HG03108 (cell line): ENCODE data around the gene RAPGEF4.
"Not testable (repeated sequence)": the region's sequence is repeated elsewhere in the genome, so short reads cannot be mapped to it uniquely, and the experiment has no call there.

Source experiments
- ATAC-seq: cut with Tn5 transposase; IDR thresholded peaks from one replicate; pipeline ENCODE4 v1.9.1; 2021; ENCODE audit warnings: moderate library complexity; ENCODE audit not compliant: unreplicated experiment

Gene RAPGEF4

DNA sequence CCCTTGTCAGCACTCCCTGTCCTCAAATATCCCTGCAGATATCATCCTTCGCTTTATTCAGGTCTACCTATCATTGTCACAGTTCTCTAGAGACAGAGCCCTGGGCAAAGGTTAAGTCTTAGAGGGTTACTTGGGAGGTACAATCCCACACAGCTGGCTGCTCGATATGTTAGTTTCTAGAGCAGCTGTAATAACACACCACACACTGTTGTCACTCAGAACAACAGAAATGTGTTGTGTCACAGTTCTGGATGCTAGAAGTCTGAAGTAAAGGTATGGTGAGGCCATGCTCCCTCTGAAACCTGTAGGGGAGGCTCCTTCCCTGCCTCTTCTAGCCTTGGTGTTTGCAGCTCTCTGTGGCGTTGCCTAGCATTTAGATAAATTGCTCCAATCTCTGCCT, 9.9 kb upstream of the RAPGEF4 start:
- no peak for ATAC-seq

DNA sequence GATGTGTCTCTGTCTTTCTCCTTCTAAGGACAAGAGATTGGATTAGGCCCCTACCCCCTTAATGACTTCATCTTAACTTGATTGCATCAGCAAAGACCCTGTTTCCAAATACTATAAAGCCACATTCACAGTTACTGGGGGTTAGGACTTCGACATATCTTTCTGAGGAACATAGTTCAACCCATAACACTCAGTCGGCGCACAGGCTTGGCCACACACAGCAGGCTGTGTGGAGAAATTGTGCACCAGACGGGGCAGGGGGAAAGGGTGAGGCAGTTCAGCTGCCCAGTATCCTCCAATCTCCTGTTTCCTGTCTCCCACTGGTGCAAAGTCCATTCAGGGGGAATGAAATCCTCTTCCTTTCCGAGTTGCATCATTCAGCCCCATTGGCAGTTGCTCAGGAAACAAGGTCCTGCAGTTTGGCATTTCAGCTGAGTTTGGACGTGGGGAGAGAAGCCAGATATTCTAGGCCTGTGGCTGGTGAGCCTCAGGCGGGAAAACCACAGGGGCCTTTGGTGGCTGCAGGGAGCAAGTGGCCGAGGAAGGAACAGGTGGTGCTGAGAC, 9.4 kb upstream of the RAPGEF4 start:
- ATAC-seq, result no peak

DNA sequence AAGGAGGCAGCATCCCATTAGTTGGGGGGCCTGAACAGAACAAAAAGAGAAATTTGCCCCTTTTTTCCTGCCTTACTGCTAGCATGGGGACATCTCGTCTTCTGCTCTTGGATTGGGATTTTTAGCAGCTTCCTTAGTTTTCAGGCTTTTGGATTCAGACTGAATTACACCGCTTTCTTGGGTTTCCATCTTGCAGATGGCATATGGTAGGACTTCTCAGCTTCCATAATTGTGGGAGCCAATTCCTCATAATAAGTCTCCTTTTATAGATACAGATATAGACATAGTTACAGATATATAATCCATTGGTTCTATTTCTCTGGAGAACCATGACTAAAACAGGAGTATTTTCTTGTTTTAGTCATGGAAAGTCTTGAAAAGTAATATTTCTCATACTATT, 5.2 kb upstream of the RAPGEF4 start:
- no peak for ATAC-seq

DNA sequence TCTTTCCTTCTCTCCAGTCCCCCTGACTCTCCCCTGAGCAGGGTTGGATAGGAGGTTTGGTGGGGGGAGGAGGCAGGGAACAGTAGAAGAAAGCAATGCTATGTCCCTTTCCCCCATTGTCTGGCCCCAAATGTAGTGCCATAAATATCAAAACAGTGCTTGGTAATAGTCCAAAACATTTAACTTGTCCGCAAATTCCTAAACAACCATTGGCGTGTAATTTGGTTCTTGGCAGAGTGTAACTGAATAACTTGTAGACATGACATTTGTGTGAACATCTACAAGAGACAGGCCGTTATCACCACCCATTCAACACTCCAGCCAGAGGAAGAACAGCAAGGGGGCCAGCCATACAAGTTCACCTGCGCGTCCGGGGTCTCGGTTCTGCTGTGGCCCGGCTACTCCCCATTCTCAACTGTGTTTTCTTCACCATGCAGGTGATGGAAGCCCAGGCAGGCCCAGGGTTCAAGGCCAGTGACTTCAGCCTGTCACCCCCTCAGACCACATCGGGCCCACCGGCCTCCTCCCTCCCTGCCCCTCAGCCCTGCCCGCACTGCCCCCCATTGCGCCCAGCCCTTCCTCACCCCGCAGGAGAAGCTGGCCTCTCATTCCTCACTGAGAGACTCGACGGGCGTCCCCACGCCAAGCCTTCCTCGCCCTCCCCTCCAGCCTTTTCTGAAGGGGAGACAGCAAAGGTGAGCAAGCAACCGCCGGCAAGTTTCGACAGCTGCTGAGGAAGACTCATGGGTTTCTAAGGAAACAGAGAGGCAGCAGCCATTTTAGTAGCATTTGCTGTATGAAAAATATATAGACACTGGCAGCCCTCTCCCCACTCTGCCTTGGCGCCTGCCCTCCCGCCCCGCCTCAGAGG, 699 bp upstream of the RAPGEF4 start:
- ATAC-seq, result no peak

DNA sequence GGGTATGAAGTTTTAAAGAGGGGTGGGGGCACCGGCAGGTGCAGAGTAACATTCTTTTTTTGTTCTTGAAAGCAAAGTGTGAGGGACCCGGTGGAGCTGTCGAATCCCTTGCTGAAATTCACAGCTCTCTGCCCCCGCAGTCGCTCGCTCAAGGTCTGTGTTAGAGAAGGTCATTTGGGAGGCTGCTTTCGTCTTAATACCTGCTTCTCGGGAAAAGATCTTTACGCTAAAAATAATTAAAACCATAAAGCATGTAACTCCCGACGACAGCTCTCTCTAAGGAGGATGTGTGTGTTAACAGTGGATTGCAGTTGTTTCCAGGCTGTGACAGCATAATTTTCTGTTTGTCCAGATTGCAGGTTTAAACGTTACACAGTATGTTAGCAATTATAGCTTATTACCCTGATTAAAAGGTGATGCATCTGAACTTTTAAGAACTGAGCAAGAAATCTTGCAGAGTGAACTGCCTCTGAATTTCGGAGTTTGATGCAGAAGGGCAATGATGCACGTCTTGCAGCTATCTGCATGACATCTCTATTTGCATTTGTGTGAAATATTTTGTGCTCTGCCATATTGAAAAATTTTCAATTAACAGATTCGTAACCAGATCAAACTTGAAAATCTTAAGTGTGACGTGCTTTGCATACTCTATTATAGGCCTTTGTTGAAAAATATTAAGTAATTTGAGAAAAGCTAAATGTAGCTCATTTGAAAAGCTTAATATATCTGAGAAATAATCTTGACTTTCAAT, 954 bp downstream of the RAPGEF4 start:
- no peak for ATAC-seq

DNA sequence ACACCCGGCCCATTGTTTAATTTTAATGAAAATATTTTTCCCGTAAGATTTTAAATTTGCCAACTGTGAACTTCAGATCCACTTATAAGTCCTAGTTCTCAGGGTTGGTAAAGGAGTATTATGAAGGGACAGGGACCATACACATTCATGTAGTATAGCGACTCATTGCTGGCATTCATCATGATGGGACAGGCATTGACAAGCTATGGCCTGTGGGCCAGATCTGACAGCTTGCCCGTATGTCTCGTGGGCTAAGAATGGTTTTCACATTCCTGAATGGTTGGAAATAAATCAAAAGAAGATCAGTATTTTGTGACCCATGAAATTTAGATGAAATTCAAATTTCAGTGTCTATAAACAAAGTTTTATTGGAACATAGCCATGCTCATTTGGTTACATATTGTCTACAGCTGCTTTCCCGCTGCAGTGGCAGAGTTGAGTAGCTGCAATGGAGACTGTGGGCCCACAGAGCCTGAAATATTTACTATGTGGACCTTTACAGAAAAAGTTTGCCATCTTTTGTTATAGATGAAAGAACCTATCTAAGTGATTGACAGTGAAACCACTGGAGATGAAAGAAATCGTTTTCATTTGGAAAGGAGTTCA, 4.1 kb downstream of the RAPGEF4 start:
- no peak for ATAC-seq

DNA sequence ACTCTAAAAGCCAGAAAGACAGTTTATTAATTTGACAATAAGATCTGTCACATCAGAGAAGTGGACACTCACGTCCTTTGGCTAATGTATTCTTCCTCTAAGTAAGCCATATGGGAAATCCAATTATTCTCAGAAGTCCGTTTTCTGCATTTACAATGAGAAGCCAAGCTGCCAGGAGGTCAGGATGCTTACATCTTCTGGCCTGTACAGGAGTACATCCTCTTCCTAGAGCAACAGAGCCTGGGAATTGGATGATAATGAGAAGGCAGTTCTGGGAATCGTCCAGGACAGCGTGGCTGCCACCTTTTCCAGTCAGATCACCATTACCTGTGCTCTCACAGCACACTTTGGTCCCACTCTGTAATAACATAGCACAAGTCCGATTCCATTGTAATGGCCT, 5.2 kb downstream of the RAPGEF4 start:
- no peak for ATAC-seq

DNA sequence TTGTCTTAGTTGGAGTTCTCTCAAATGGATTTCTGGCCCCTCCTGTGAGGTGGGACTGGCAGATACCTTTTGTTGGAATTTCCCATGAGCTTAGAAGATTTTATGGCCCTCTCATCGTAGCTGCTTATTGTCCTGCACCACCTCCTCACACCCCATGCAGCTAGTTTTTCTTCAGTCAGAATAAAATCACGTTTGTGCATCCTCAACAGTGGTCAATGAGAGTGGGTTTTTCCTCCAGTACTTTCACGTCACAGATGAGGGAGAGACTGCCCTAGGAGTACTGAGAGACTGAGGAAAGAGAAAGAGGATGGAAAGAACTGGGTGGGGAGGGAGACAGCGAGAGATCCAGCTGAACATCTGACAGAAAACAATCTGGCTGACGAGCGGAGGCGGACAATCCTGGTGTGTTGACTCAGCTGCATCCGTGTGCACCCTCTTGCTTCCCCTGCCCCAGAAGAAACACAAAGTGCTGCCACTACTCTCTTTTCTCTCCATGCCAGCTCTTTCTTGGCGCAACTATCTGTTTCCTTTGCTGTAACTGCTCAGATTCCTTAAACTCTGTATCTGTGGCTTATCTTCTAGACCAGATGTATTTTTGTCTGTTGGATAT, 7.4 kb downstream of the RAPGEF4 start:
- no peak for ATAC-seq

DNA sequence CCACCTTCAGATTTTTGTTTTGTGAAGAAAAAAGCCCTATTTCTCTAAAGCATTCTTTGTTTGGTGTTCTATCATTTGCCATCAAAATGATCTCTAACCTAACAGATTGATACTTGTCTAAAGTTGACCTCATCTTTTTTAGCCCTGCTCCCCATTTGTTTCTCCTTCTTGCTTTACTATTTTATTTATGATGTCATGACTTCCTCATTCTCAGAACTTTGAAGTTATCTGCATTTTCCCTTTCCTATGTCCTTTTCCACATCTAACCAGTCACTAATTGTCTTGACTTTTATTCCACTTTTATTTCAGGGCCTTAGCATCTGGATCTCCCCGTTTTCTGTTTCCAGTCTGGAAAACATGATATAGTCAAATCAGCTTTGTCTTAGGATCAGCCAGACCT, 8.3 kb downstream of the RAPGEF4 start:
- no peak for ATAC-seq

DNA sequence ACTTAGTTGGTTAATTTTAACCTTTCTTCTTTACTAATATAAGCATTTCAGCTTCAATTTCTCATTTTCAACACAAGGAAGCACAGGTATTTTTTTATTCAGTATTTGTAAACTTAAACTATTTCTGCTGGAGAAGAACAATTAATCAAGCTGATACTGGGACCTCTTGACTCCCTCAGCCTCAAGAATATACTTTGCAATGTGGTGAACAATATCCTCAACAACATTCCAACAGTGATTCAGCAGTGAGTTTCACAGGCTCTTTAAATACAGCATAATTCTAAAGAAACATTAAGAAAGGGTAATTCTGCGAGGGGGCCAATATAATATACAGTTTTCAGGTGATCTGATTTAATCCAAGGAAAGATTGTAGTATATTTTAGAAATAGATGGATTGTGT, 10.0 kb downstream of the RAPGEF4 start:
- ATAC-seq, result no peak

DNA sequence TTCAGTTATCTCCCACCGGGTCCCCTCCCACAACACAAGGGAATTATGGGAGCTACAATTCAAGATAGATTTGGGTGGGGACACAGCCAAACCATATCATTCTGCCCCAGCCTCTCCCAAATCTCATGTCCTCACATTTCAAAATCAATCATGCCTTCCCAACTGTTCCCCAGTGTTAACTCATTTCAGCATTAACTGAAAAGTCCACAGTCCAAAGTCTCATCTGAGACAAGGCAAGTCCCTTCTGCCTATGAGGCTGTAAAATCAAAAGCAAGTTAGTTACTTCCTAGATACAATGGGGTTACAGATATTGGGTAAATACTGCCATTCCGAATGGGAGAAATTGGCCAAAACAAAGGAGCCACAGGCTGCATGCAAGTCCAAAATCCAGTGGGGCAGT, 12.9 kb downstream of the RAPGEF4 start:
- ATAC-seq, result not testable (repeated sequence)

DNA sequence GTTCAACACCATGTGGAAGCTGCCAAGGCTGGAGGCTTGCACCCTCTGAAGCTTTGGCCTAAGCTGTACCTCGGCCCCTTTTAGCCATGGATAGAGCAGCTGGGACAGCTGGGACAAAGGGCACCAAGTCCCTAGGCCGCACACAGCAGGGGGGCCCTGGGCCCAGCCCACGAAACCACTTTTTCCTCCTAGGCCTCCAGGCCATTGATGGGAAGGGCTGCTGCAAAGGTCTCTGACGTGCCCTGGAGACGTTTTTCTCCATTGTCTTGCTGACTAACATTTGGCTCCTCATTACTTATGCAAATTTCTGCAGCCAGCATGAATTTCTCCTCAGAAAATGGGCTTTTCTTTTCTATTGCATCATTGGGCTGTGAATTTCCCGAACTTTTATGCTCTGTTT, 13.7 kb downstream of the RAPGEF4 start:
- no peak for ATAC-seq

DNA sequence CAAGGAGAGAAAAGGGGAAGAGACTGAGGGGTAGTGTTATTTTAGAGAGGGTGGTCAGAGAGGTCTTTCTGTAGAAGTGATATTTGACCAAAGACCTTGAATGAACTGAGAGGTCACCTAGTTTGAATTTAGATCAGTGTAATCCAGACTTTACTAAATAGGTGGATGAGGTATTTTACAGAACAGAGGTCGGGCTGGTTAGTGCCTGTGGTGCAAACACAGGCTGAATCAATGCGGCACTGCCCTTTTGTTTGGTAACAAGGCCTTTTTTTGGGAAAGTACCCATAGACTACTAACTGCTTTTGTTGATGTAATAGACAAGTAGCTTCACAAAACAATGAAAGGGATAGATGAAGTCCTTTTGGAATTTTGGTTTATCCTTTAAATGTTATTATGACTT, 15.9 kb downstream of the RAPGEF4 start:
- no peak for ATAC-seq

DNA sequence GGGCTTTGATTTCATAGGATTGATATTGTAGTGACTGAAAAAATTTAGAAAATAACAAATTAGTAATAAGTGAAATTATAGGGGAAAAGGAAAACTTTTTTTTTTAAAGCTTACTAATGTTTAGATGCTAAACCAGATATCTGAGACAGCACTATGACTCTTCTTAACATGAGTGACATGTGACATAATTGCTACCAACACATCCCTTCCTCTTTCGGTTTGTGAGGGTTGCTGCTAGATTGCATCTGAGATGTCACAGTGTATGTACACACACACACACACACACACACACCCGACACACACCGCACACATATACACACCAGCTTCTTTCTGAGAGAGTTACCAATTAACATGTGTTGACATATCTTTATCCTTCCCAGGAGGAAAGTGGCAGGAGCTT, 18.0 kb downstream of the RAPGEF4 start:
- ATAC-seq, result no peak

DNA sequence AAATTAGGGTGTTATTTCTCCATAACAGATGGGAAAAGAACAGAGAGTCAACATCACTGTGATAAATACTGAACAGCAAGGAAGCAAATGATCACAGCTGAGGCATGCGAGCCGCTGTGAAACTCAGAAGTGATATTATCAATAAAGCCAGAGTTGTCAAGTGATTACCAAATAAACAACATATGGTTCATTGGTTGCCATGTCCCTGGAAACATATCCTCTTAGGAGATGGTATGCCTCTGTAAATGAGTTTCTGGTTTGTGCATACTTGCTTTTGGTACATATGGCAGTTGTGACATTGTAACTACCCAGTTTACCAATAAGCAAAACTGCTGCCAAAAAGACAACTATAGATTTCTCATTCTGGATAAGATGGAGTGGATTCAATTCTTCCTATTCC, 23.8 kb downstream of the RAPGEF4 start:
- ATAC-seq, result no peak

DNA sequence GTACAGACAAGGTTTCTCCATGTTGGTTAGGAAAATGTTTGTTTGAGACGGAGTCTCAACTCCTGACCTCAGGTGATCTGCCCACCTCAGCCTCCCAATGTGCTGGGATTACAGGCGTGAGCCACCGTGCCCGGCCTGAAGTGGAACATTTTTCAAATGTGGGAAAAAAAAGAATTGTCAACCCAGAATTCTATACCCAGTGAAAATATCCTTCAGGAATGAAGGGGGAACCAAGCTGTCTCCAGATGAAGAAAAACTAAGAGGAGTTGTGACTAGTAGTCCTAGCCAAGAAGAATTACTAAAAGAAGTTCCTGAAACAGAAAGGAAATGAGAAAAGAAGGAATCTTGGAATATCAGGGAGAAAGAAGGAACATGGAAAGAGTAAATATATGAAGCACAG, 25.7 kb downstream of the RAPGEF4 start:
- no peak for ATAC-seq

DNA sequence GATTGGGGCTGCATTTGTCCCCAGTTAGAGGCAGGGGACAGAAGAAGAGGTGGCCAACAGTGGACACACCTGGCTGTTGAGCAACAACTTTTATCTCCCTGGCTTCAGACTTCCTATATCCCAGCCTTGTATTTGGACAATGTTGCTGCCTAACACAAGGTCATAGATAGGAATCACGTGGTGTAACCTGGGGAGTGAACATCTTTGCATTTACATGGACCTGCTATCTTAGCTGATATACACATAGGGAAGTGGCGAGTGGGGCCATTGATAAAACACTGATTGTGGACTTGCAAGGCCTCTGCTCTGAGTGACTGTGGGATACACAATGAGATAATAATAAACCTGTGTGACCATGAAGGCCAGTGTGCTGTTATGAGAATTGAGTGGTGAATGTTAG, 26.9 kb downstream of the RAPGEF4 start:
- no peak for ATAC-seq

DNA sequence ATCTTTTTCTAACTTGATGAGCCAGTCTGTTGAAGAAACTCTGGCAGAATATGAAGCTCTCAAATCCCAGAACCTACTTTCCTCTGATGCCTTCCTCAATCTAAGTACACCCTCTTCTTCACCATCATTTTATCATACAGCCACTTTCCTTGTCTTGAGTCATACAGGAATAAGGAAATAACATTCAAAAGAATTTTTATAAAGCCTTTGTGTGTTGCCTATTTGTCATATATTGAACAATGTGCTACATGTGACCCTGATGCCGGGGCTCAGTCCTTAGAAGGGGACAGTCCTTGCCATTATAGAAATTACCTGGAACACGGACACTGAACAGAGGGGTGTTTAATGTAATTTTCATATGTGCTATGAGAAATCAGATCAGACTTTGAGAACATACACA, 27.4 kb downstream of the RAPGEF4 start:
- no peak for ATAC-seq

DNA sequence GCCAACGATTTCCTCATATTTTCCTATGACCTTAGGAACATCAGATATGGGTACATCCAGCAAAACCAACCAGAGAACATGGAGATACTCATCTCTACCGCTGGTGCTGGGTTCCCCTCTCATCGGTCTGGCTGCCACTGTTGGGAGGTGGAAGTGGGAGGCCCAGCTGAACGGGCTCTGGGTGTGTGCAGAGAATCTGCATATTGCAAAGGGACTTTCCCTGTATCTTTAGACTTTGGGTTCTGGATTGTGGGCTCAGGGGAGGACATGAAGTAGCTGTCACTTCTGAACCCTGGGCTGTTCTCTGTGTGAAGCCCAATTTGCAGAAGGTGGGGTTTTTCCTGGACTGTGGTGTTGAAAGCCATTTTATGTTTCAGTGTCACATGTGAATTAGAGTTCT, 30.0 kb downstream of the RAPGEF4 start:
- ATAC-seq, result no peak

DNA sequence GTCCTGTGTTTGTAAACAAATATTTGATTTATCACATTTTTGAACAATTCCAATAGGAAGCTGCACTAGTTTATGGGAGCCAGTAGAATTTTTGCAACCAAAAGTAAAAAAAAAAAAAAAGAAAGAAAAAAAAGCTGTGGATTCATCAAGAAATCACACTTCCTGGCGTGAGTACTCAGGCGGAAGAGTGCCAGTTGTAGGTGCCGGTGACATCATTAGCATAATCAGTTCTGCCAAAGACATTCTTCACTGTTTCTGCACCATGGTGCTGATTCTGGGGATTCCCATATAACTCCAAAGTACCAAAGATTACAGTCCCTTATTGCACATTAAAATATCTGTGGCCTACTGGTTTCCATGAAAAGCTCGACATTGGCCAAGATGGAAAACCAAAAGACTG, 32.8 kb downstream of the RAPGEF4 start:
- no peak for ATAC-seq

DNA sequence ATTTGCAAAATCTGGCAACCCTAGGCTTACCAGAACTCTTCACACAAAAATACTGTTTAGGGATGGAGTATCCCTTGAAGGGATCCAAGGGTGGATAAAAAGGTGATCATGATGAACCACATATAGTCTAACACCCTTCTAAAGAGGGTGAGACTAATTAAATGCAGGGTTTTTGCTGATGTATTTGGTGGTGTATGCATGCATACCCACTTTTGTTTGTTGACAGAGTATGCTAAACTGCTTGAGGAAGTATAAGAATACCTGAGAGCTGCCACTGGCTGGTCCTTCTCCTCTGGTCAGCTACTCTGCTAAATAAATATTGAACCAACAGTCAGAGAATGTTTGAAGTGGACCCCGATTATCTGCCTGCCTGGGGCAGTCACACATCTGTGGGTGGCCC, 34.2 kb downstream of the RAPGEF4 start:
- no peak for ATAC-seq
